ENCODE results near the gene VSTM4. TPM values are rescaled to one million over a fixed set of nuclear protein-coding genes. Genes with fewer than 3 reads are reported as not detected.
A peak's percentile ranks its signal among the peaks of the same experiment; 100 is the strongest.

The VSTM4 gene
- total and polyA plus RNA-seq, 9 donors: 17.3 to 68.9 (median 42.9) TPM

- TF ChIP-seq POLR2A (IDR thresholded peaks at IDR 0.05): no peak
- TF ChIP-seq CTCF (IDR thresholded peaks at IDR 0.05): no peak
- no peak for TF ChIP-seq EP300 (IDR thresholded peaks at IDR 0.05)
- Histone ChIP-seq H3K27me3 (no peaks in the 10 kb centered on the region), H3K36me3 (no peaks in the 10 kb centered on the region), H3K4me3 (no peak overlapping the region), H3K9me3 (no peaks in the 10 kb centered on the region), H3K4me1 (ENCODE audit: insufficient read depth) (peaks cover 14% of the 10 kb centered on the region), H3K27ac (peak overlapping the region; percentile 17 to 43)
- no peak for DNase-seq
- intact Hi-C loops (cut with DNase I): loop anchor here in 2 of 4 donors (5.0 to 10.0 kb wide), 2 partner anchors 34 to 102 kb away; no protein-coding TSS in a partner anchor
- WGBS, 3 donors: 68 to 69% (median 69%) methylated on average over 5 of the region's 5 CpGs
Observed at GRCh38 chr10:49116509-49117375, 1.4 kb upstream of the VSTM4 start.

- Histone ChIP-seq H3K9me3 (no peaks in the 10 kb centered on the region), H3K27ac (peak overlapping the region; percentile 43 to 64), H3K36me3 (no peaks in the 10 kb centered on the region), H3K4me3 (peak overlapping the region; percentile 66), H3K4me1 (ENCODE audit: insufficient read depth) (peaks cover 22% of the 10 kb centered on the region), H3K27me3 (no peaks in the 10 kb centered on the region)
- TF ChIP-seq POLR2A (IDR thresholded peaks at IDR 0.05) (no peak), CTCF (IDR thresholded peaks at IDR 0.05) (no peak), EP300 (IDR thresholded peaks at IDR 0.05) (no peak)
- intact Hi-C loops (cut with DNase I): loop anchor here in 2 of 4 donors (5.0 to 10.0 kb wide), 2 partner anchors 34 to 101 kb away; no protein-coding TSS in a partner anchor
- WGBS, 3 donors: 66 to 80% (median 71%) methylated on average over 14 of the region's 14 CpGs
- DNase-seq: peak in 1 of 5 donors; percentile 51
Observed at GRCh38 chr10:49115796-49116508, 630 bp upstream of the VSTM4 start.

GRCh38 chr10:49114718-49115014 lies 656 bp downstream of the VSTM4 start:
- 0 to 7% (median 5%) methylated on average over 9 of the region's 9 CpGs for WGBS, 3 donors
- peak overlapping the region; percentile 66 for H3K4me3 ChIP-seq
- H3K27ac ChIP-seq: peak overlapping the region; percentile 89 to 90
- H3K27me3 ChIP-seq: no peaks in the 10 kb centered on the region
- no peaks in the 10 kb centered on the region for H3K9me3 ChIP-seq
- intact Hi-C loops (cut with DNase I): loop anchor here in 2 of 4 donors (5.0 to 10.0 kb wide), 2 partner anchors 32 to 100 kb away; no protein-coding TSS in a partner anchor
- no peak for TF ChIP-seq EP300 (IDR thresholded peaks at IDR 0.05)
- no peak for TF ChIP-seq POLR2A (IDR thresholded peaks at IDR 0.05)
- H3K36me3 ChIP-seq: no peaks in the 10 kb centered on the region
- DNase-seq: no peak
- H3K4me1 ChIP-seq (ENCODE audit: insufficient read depth): peaks cover 32% of the 10 kb centered on the region

- DNase-seq: no peak
- intact Hi-C loops (cut with DNase I): loop anchor here in 1 of 4 donors (10.0 kb wide), 1 partner anchor 99 kb away; no protein-coding TSS in a partner anchor
- peak overlapping the region in 1 of 2 donors; percentile 90 for H3K27ac ChIP-seq
- WGBS, 3 donors: 14 to 32% (median 31%) methylated on average over 3 of the region's 3 CpGs
- TF ChIP-seq POLR2A (IDR thresholded peaks at IDR 0.05) (no peak), EP300 (IDR thresholded peaks at IDR 0.05) (no peak), CTCF (IDR thresholded peaks at IDR 0.05) (no peak)
- H3K27me3 ChIP-seq: no peaks in the 10 kb centered on the region
- peaks cover 38% of the 10 kb centered on the region for H3K4me1 ChIP-seq (ENCODE audit: insufficient read depth)
- no peaks in the 10 kb centered on the region for H3K9me3 ChIP-seq
- H3K36me3 ChIP-seq: no peaks in the 10 kb centered on the region
- H3K4me3 ChIP-seq: no peak overlapping the region
Observed at GRCh38 chr10:49113741-49114141, 1.6 kb downstream of the VSTM4 start.

Data from ovary (tissue), 9 donors.